MCF 10A (cell line): ENCODE results near the gene NKG7. TPM values are rescaled to one million over a fixed set of nuclear protein-coding genes. Genes with fewer than 3 reads are reported as not detected.
A peak's percentile ranks its signal among the peaks of the same experiment; 100 is the strongest.

ENCODE experiments used
- BruUV-seq: library from RNA; stranded (reverse); fragments of 400-500 nt; replicated peaks from 2 replicates; lab custom pipeline; 2021; lab: Mats Ljungman, UMichigan
- CTCF ChIA-PET: fragments of 300-600 bp; sonication (Branson Sonifier 250); formaldehyde crosslinking; extraction: SDS; loops from one replicate; lab custom pipeline; 2021; ENCODE audit warnings: antibody characterized with exemption, inconsistent platforms; lab: Yijun Ruan, JAX
- POLR2A ChIA-PET: fragments of 300-600, 350-650 bp; sonication (Branson Sonifier 250); formaldehyde crosslinking; extraction: SDS; loops from one replicate; lab custom pipeline; 2020; ENCODE audit warnings: antibody characterized with exemption, inconsistent platforms; lab: Yijun Ruan, JAX
- DNase-seq: peaks from one replicate; pipeline ENCODE4 v3.0.0-alpha.2; 2018; ENCODE audit not compliant: unreplicated experiment
- H3K27ac Mint-ChIP-seq: one replicate; pipeline ENCODE4 v1.8.0; 2022; ENCODE audit warnings: mild to moderate bottlenecking, low read depth, mixed read lengths; ENCODE audit not compliant: unreplicated experiment
- H3K27me3 Mint-ChIP-seq: one replicate; pipeline ENCODE4 v1.8.0; 2022; ENCODE audit warnings: mixed read lengths; ENCODE audit not compliant: insufficient read depth, unreplicated experiment
- H3K36me3 Mint-ChIP-seq: one replicate; pipeline ENCODE4 v1.8.0; 2022; ENCODE audit warnings: mild to moderate bottlenecking, moderate library complexity, mixed read lengths; ENCODE audit not compliant: insufficient read depth, unreplicated experiment
- H3K4me1 Mint-ChIP-seq: one replicate; pipeline ENCODE4 v1.8.0; 2022; ENCODE audit warnings: mixed read lengths; ENCODE audit not compliant: insufficient read depth, unreplicated experiment
- H3K4me3 Mint-ChIP-seq: one replicate; pipeline ENCODE4 v1.8.0; 2022; ENCODE audit warnings: mild to moderate bottlenecking, moderate library complexity, mixed read lengths; ENCODE audit not compliant: unreplicated experiment
- H3K9me3 Mint-ChIP-seq: one replicate; pipeline ENCODE4 v1.8.0; 2022; ENCODE audit warnings: mixed read lengths; ENCODE audit not compliant: unreplicated experiment
- intact Hi-C: fragments of 100-400 bp; cut with micrococcal nuclease; formaldehyde crosslinking; loops from 2 replicates; pipeline ENCODE4 v1.14.1; 2022
- total RNA-seq: library from RNA; stranded (reverse); gene quantifications from 2 replicates; pipeline ENCODE4 v1.2.3, GENCODE V29; 2022
- TF ChIP-seq, protein P1 (sequence below): fragments of 200-600 bp; IDR thresholded peaks from one replicate; pipeline ENCODE4 v1.8.0; 2022; ENCODE audit warnings: antibody characterized with exemption, mild to moderate bottlenecking; ENCODE audit not compliant: unreplicated experiment

Gene NKG7
- total RNA-seq, 1 experiment from 2014 or later, result not detected

DNA sequence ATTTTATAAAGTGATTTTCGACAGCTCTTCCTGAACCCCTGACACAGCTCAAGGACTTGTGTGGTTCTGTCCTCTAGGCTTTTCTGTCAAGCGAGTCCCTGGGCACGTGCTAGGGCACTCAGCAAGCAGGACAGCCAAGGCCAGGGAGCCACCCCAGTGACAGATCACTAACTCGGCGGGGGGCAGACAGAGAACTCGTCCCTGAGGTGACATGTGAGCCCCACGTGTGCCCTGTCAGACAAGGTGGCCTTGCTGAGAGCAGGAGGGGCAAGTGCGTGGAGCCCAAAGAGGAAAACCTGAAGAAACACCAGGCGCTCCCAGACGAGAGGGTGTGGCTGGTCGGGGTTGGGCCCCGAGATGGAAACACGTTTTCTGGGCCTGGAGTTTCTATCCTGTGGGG, 11.2 kb downstream of the NKG7 start:
- no peak overlapping the region for H3K4me3 Mint-ChIP-seq
- BruUV-seq, result no TSS peak
- no peak overlapping the region for H3K27ac Mint-ChIP-seq
- H3K36me3 Mint-ChIP-seq, result peaks cover 15% of the 10 kb centered on the region
- no peak for DNase-seq
- CTCF ChIA-PET, result interaction anchor here (0.6 to 2.0 kb wide), 3 partner anchors 22 to 55 kb away, joined by 3 to 9 read pairs (median 7); no protein-coding TSS in a partner anchor
- H3K4me1 Mint-ChIP-seq, result peaks cover 34% of the 10 kb centered on the region
- H3K9me3 Mint-ChIP-seq, result no peaks in the 10 kb centered on the region
- no peaks in the 10 kb centered on the region for H3K27me3 Mint-ChIP-seq
- intact Hi-C loops, result no loop called here
- TF ChIP-seq, protein P1, sequence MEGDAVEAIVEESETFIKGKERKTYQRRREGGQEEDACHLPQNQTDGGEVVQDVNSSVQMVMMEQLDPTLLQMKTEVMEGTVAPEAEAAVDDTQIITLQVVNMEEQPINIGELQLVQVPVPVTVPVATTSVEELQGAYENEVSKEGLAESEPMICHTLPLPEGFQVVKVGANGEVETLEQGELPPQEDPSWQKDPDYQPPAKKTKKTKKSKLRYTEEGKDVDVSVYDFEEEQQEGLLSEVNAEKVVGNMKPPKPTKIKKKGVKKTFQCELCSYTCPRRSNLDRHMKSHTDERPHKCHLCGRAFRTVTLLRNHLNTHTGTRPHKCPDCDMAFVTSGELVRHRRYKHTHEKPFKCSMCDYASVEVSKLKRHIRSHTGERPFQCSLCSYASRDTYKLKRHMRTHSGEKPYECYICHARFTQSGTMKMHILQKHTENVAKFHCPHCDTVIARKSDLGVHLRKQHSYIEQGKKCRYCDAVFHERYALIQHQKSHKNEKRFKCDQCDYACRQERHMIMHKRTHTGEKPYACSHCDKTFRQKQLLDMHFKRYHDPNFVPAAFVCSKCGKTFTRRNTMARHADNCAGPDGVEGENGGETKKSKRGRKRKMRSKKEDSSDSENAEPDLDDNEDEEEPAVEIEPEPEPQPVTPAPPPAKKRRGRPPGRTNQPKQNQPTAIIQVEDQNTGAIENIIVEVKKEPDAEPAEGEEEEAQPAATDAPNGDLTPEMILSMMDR, result no peak
- POLR2A ChIA-PET, result no interaction called here

DNA sequence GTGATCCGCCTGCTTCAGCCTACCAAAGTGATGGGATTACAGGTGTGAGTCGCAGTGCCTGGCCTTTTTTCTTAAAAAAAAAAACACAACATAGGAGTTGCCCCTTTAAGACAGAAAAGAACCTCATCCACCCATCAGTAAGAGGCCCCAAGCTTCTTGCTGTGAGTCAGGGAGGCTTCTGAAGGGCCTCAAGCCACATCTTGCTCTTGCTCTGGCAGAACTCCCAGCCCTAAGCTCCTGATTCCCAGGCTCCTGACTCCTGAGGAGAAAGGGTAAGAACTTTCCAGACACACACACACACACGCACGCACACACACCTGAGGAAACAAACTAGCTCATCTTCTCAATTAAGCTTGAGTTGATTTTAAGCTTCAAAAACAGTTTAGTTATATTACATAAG, 13.2 kb downstream of the NKG7 start:
- Mint-ChIP-seq H3K4me1 (peaks cover 24% of the 10 kb centered on the region), H3K27ac (peak overlapping the region; percentile 87), H3K4me3 (no peak overlapping the region), H3K9me3 (no peaks in the 10 kb centered on the region), H3K27me3 (no peaks in the 10 kb centered on the region), H3K36me3 (peaks cover 9% of the 10 kb centered on the region)
- TF ChIP-seq, protein P1, result no peak
- BruUV-seq, result no TSS peak
- intact Hi-C loops, result no loop called here
- POLR2A ChIA-PET, result interaction anchor here (0.6 to 1.6 kb wide), 7 partner anchors 8 to 298 kb away, joined by 3 to 9 read pairs (median 8); partner anchors contain the start of gene VSIG10L
- DNase-seq, result peak; percentile 88
- CTCF ChIA-PET, result interaction anchor here (0.6 to 1.7 kb wide), 11 partner anchors 9 to 1002 kb away, joined by 3 to 6 read pairs (median 4); no protein-coding TSS in a partner anchor

DNA sequence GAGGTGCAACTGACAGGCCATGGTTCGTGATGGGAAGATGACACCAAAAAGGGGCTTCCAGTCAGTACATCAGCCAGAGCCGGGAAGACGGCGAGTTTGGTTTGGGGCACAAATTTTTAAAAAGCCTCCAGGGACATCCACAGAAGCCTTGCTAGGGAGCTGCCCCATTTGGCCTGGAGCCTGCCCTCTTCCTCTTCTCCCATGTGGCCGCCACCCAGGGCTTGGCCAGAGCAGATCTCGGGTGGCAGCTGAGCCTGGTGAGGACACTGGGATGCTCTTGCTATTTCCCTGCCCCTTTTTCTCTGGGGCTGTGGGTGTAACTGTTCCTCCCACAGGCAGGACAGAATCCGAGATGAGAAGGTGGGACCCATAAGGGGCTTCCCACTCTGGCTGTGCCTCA, 14.5 kb downstream of the NKG7 start:
- intact Hi-C loops, result no loop called here
- Mint-ChIP-seq H3K27me3 (no peaks in the 10 kb centered on the region), H3K36me3 (peaks cover 11% of the 10 kb centered on the region), H3K9me3 (no peaks in the 10 kb centered on the region), H3K4me3 (no peak overlapping the region), H3K27ac (no peak overlapping the region), H3K4me1 (peaks cover 10% of the 10 kb centered on the region)
- ChIA-PET CTCF (interaction anchor here (1.0 to 1.3 kb wide), 2 partner anchors 17 to 20 kb away, joined by 3 to 5 read pairs; no protein-coding TSS in a partner anchor), POLR2A (no interaction called here)
- no peak for DNase-seq
- TF ChIP-seq, protein P1, result no peak
- no TSS peak for BruUV-seq

- TF ChIP-seq, protein P1, result no peak
- no TSS peak for BruUV-seq
- ChIA-PET POLR2A (no interaction called here), CTCF (interaction anchor here (0.5 to 1.1 kb wide), 3 partner anchors 16 to 301 kb away, joined by 3 to 4 read pairs (median 3); no protein-coding TSS in a partner anchor)
- Mint-ChIP-seq H3K36me3 (peaks cover 16% of the 10 kb centered on the region), H3K9me3 (no peaks in the 10 kb centered on the region), H3K27me3 (no peaks in the 10 kb centered on the region), H3K27ac (no peak overlapping the region), H3K4me1 (peaks cover 6% of the 10 kb centered on the region), H3K4me3 (no peak overlapping the region)
- DNase-seq, result no peak
- intact Hi-C loops, result no loop called here
These were observed 16.2 kb downstream of the NKG7 start for GRCh38 chr19:51356159-51356801.
